CD14-positive monocyte (primary cell): ENCODE measurements around the gene GPR137B. TPM values are rescaled to one million over a fixed set of nuclear protein-coding genes. Genes with fewer than 3 reads are reported as not detected.

Source experiments
- DNase-seq, 3 donors: peaks; one replicate each; pipeline ENCODE4 v3.0.0-alpha.2; 2011 to 2022
- H2AFZ ChIP-seq: 2 replicates; pipeline ENCODE4 v1.6.0; 2012; ENCODE audit warnings: mild to moderate bottlenecking, low read depth, low read length, inconsistent platforms; ENCODE audit not compliant: insufficient read depth, poor library complexity, severe bottlenecking
- H3K27ac ChIP-seq, 2 donors: 1 replicate in 1 of 2; 2 replicates in 1 of 2; pipeline ENCODE4 v1.5.1; 2012 to 2013; ENCODE audit warnings: low read length in 2 of 2, control low read depth in 1 of 2, inconsistent platforms in 1 of 2, low read depth in 1 of 2, mild to moderate bottlenecking in 1 of 2
- H3K27me3 ChIP-seq, 2 donors: one replicate each; pipeline versions ENCODE4 v1.6.0 to v1.6.1; 2011 to 2013; ENCODE audit warnings: low read length in 2 of 2; ENCODE audit not compliant: control insufficient read depth in 2 of 2, insufficient read depth in 2 of 2
- H3K36me3 ChIP-seq, 2 donors: replicated peaks in 1 of 2; 1 replicate in 1 of 2; 2 replicates in 1 of 2; pipeline versions ENCODE4 v1.5.1 to v1.6.1; 2012 to 2013; ENCODE audit warnings: low read length in 2 of 2, control low read depth in 1 of 2, inconsistent platforms in 1 of 2, mild to moderate bottlenecking in 1 of 2; ENCODE audit not compliant: insufficient read depth in 2 of 2, control insufficient read depth in 1 of 2
- H3K4me1 ChIP-seq, 2 donors: 1 replicate in 1 of 2; 2 replicates in 1 of 2; pipeline versions ENCODE4 v1.5.1 to v1.6.1; 2012 to 2013; ENCODE audit warnings: low read length in 2 of 2, control low read depth in 1 of 2, inconsistent platforms in 1 of 2, mild to moderate bottlenecking in 1 of 2, moderate library complexity in 1 of 2; ENCODE audit not compliant: insufficient read depth in 2 of 2, control insufficient read depth in 1 of 2
- H3K4me2 ChIP-seq: replicated peaks from 2 replicates; pipeline ENCODE3; 2012; ENCODE audit warnings: low read length, moderate library complexity, mild to moderate bottlenecking; ENCODE audit not compliant: poor library complexity, severe bottlenecking; ENCODE audit errors: extremely low read depth
- H3K4me3 ChIP-seq, 3 experiments: fragments of 200-600 bp in 1 of 3; sonication (generic) in 1 of 3; replicated peaks in 1 of 3; 1 replicate in 2 of 3; 2 replicates in 1 of 3; pipeline ENCODE4 v1.5.1; 2011 to 2013; ENCODE audit warnings: low read length in 3 of 3, mild to moderate bottlenecking in 3 of 3, control low read depth in 2 of 3, low read depth in 2 of 3, inconsistent platforms in 1 of 3, moderate library complexity in 1 of 3
- H3K79me2 ChIP-seq: 2 replicates; pipeline ENCODE4 v1.6.0; 2012; ENCODE audit warnings: mild to moderate bottlenecking, control low read depth, inconsistent platforms, low read length, moderate library complexity; ENCODE audit not compliant: insufficient read depth
- H3K9ac ChIP-seq: 2 replicates; pipeline ENCODE4 v1.6.0; 2017; ENCODE audit warnings: low read length, mild to moderate bottlenecking; ENCODE audit not compliant: insufficient read depth, poor library complexity, severe bottlenecking
- H3K9me3 ChIP-seq, 2 donors: replicated peaks in 1 of 2; 1 replicate in 1 of 2; 2 replicates in 1 of 2; pipeline versions ENCODE4 v1.5.1 to v1.6.1; 2012 to 2013; ENCODE audit warnings: low read length in 2 of 2, control low read depth in 1 of 2; ENCODE audit not compliant: control insufficient read depth in 1 of 2, insufficient read depth in 1 of 2
- H4K20me1 ChIP-seq: 2 replicates; pipeline ENCODE4 v1.6.0; 2012; ENCODE audit warnings: mild to moderate bottlenecking, low read length, control low read depth, moderate library complexity; ENCODE audit not compliant: insufficient read depth
- H3K27ac Mint-ChIP-seq, 7 donors: one replicate each; pipeline ENCODE4 v1.8.0; 2020; ENCODE audit warnings: mild to moderate bottlenecking in 7 of 7, mixed read lengths in 7 of 7, moderate library complexity in 6 of 7, inconsistent platforms in 2 of 7
- H3K27me3 Mint-ChIP-seq, 3 donors: one replicate each; pipeline ENCODE4 v1.8.0; 2021 to 2022; ENCODE audit warnings: low read depth in 3 of 3, mild to moderate bottlenecking in 3 of 3, mixed read lengths in 3 of 3, moderate library complexity in 3 of 3, inconsistent platforms in 1 of 3
- H3K36me3 Mint-ChIP-seq, 2 donors: one replicate each; pipeline ENCODE4 v1.8.0; 2020; ENCODE audit warnings: mixed read lengths in 2 of 2, inconsistent platforms in 1 of 2, mild to moderate bottlenecking in 1 of 2
- H3K4me1 Mint-ChIP-seq: one replicate; pipeline ENCODE4 v1.8.0; 2020; ENCODE audit warnings: mild to moderate bottlenecking, mixed read lengths
- H3K4me3 Mint-ChIP-seq, 2 donors: one replicate each; pipeline ENCODE4 v1.8.0; 2020; ENCODE audit warnings: mild to moderate bottlenecking in 2 of 2, mixed read lengths in 2 of 2, moderate library complexity in 1 of 2
- H3K9me3 Mint-ChIP-seq, 7 donors: one replicate each; pipeline ENCODE4 v1.8.0; 2020 to 2022; ENCODE audit warnings: mixed read lengths in 7 of 7, mild to moderate bottlenecking in 6 of 7, moderate library complexity in 6 of 7, inconsistent platforms in 2 of 7
- WGBS: methylation state at CpG from one replicate; pipeline ENCODE4 v1.1.5; 2013; ENCODE audit warnings: missing lambda C conversion rate; ENCODE audit not compliant: insufficient coverage; 5-methylcytosine and 5-hydroxymethylcytosine counted together
- intact Hi-C, 2 donors: fragments of 100-400 bp; cut with micrococcal nuclease; formaldehyde crosslinking; loops; one replicate each; pipeline versions ENCODE4 v1.15.0 to v1.15.1; 2023
- polyA plus RNA-seq, 3 donors: library from polyadenylated mRNA; depleted of rRNA in 1 of 3; unstranded in 2 of 3; stranded (reverse) in 1 of 3; fragments of 300-500 nt in 2 of 3; fragments of >200 nt in 1 of 3; fragmentation: Illumina TruSeq in 2 of 3; gene quantifications; 1 replicate in 2 of 3; 2 replicates in 1 of 3; pipeline ENCODE4 v1.2.3, GENCODE V29; 2012 to 2021
- TF ChIP-seq, protein P1 (sequence below): fragments of 200-600 bp; IDR thresholded peaks from one replicate; pipeline ENCODE4 v1.8.0; 2022; ENCODE audit warnings: antibody characterized with exemption, mild to moderate bottlenecking

The GPR137B gene
- polyA plus RNA-seq, 3 donors, result 7.5 to 10.8 (median 8.7) TPM

DNA sequence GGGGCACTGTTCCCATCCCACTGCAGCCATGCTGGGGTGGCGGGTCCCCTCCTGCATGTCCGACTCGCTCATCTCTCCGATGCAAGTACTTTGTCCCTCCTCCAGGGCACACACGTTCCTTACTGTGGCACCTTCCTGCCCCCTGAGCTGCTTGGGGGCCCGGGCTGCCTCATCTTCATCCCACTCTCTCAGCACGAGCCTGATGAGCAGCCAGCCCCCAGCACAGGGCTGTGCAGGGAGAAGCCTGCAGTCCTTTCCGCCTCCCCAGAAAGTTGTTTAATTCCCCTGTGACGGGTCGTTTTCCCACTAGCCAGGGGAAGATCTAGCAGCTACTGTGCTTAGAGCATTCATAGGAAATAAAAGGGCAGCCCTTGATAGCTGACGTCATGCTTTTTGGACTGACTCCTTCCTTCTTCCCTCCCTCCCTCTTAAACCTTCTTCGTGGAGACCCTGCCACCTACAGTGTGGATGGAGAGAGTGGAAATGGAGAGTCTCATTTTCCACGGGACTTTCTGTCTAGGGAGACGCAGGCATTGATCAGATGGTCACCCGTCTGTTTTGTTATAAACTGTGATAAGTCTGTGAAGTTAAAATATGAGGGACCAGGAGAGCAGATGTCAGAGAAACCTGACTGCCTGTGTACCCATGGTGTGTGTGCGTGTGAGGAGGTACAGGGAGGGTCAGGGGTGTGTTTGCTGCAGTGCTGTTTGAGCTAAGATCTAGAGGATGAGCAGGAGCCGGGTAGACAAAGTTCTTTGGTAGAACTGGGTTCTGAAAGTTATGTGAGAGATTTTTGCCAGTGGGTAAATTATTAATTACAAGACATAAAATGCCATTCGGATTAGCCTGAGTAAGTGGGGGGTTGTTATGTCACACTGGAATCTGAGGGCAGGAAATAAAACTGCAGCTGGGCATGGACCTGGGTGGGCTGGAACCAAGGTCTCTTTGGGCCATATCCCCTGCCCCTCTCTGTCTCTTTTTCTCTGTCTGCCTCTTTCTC, 34.3 kb downstream of the GPR137B start:
- Mint-ChIP-seq H3K4me1 (no peaks in the 10 kb centered on the region), H3K27ac (no peak overlapping the region), H3K4me3 (no peak overlapping the region), H3K36me3 (peaks cover 43 to 44% of the 10 kb centered on the region in 2 donors), H3K9me3 (no peaks in the 10 kb centered on the region), H3K27me3 (peaks cover 0 to 4% (median 2%) of the 10 kb centered on the region in 3 donors)
- H3K27me3 ChIP-seq, result no peaks in the 10 kb centered on the region
- no peak overlapping the region for H2AFZ ChIP-seq
- H3K79me2 ChIP-seq, result no peaks in the 10 kb centered on the region
- peaks cover 19 to 46% of the 10 kb centered on the region in 2 donors for H3K36me3 ChIP-seq
- TF ChIP-seq, protein P1, sequence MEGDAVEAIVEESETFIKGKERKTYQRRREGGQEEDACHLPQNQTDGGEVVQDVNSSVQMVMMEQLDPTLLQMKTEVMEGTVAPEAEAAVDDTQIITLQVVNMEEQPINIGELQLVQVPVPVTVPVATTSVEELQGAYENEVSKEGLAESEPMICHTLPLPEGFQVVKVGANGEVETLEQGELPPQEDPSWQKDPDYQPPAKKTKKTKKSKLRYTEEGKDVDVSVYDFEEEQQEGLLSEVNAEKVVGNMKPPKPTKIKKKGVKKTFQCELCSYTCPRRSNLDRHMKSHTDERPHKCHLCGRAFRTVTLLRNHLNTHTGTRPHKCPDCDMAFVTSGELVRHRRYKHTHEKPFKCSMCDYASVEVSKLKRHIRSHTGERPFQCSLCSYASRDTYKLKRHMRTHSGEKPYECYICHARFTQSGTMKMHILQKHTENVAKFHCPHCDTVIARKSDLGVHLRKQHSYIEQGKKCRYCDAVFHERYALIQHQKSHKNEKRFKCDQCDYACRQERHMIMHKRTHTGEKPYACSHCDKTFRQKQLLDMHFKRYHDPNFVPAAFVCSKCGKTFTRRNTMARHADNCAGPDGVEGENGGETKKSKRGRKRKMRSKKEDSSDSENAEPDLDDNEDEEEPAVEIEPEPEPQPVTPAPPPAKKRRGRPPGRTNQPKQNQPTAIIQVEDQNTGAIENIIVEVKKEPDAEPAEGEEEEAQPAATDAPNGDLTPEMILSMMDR, result no peak
- no peak overlapping the region for H3K27ac ChIP-seq
- H4K20me1 ChIP-seq, result peaks cover 4% of the 10 kb centered on the region
- no peak overlapping the region for H3K4me3 ChIP-seq
- 100% methylated on average over 12 of the region's 18 CpGs for WGBS
- no peaks in the 10 kb centered on the region for H3K9me3 ChIP-seq
- no peak overlapping the region for H3K9ac ChIP-seq
- H3K4me2 ChIP-seq, result no peak overlapping the region
- intact Hi-C loops, result no loop called here
- DNase-seq, result no peak
- no peaks in the 10 kb centered on the region for H3K4me1 ChIP-seq

DNA sequence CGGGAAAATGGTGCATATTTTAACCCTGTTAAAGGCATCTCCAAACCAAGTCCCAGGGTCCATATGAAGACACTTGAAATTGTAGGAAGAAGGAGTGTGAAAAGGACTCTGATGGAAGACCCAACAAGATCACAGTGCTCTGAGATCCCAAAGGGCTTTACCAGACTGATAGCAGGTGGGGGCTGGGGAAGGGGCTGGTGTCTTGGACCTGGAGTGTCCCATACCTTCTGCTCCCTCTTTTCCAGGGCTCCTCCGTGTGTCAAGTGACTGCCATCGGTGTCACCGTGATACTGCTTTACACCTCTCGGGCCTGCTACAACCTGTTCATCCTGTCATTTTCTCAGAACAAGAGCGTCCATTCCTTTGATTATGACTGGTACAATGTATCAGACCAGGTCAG, 37.3 kb downstream of the GPR137B start:
- H4K20me1 ChIP-seq, result peaks cover under 1% of the 10 kb centered on the region
- H3K4me3 Mint-ChIP-seq, result no peak overlapping the region
- H3K9me3 ChIP-seq, result no peaks in the 10 kb centered on the region
- intact Hi-C loops, result no loop called here
- TF ChIP-seq, protein P1, result no peak
- H2AFZ ChIP-seq, result no peak overlapping the region
- no peaks in the 10 kb centered on the region for H3K27me3 ChIP-seq
- no peaks in the 10 kb centered on the region for H3K79me2 ChIP-seq
- H3K4me2 ChIP-seq, result no peak overlapping the region
- no peak overlapping the region for H3K27ac ChIP-seq
- peaks cover 0 to under 1% (median 0%) of the 10 kb centered on the region in 7 donors for H3K9me3 Mint-ChIP-seq
- 100% methylated on average over 5 of the region's 6 CpGs for WGBS
- no peak overlapping the region for H3K4me3 ChIP-seq
- no peak overlapping the region for H3K27ac Mint-ChIP-seq
- H3K4me1 ChIP-seq, result no peaks in the 10 kb centered on the region
- H3K4me1 Mint-ChIP-seq, result no peaks in the 10 kb centered on the region
- H3K36me3 Mint-ChIP-seq, result peaks cover 48 to 51% of the 10 kb centered on the region in 2 donors
- no peak overlapping the region for H3K9ac ChIP-seq
- peaks cover 0 to 4% (median 2%) of the 10 kb centered on the region in 3 donors for H3K27me3 Mint-ChIP-seq
- no peak for DNase-seq
- peaks cover 25 to 47% of the 10 kb centered on the region in 2 donors for H3K36me3 ChIP-seq
